Esophagus squamous epithelium (tissue), 4 donors: ENCODE results near the gene HS3ST3B1.

Source experiments
- POLR2A ChIP-seq, 4 donors: fragments of 450-650 bp; IDR thresholded peaks; one replicate each; pipeline ENCODE4 v1.6.1; 2017; ENCODE audit warnings: antibody characterized with exemption in 4 of 4, mild to moderate bottlenecking in 4 of 4, moderate library complexity in 3 of 4
- TF ChIP-seq, protein P1 (sequence below), 6 experiments: fragments of 450-650 bp in 4 of 6; fragments of 200-600 bp in 2 of 6; sonication (generic) in 2 of 6; IDR thresholded peaks; one replicate each; pipeline ENCODE4 v1.5.1; 2016 to 2019; ENCODE audit warnings: antibody characterized with exemption in 6 of 6, mild to moderate bottlenecking in 4 of 6, moderate library complexity in 4 of 6

DNA sequence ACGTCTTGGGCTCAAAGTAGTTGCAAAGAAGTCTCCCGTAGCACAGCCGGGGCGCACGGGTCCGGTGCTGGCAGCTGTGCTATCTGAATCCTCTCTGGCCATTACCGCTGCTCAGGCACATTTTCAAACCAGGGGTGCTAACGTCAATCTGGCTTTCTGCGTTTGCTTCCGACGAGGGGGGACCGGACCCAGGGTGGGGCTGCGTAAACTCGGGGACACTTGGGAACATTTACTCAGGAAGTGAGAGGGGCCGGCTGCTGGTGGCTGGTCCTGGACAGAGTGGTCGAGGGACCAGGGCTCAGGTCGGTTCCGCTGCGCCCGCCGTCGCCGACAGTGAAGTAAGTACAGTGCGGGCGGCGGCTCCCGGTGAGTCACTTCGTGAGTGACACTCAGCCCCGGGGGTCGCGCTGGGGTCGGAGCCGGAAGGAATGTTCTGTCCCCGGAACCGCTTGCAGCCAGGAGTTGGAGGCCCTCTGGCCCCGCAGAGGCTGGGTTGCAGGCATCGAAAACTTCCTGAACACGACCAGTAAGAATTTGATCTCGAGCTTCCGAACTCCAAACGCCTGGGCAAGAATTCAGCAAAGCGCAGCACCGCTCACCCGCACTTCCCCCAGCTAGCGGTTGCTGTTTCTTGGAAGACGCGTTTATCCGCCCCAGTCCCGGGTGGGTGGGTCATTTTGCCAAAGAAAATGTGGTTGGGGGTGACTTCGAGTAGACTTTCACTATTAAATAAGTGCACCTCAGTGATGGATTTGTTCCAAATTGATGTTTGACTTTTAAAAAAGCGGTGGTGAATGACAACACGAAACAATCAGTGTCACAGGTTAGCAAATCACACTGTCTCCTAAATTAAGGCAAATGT lies 1.4 kb upstream of the HS3ST3B1 start:
- TF ChIP-seq, protein P1, sequence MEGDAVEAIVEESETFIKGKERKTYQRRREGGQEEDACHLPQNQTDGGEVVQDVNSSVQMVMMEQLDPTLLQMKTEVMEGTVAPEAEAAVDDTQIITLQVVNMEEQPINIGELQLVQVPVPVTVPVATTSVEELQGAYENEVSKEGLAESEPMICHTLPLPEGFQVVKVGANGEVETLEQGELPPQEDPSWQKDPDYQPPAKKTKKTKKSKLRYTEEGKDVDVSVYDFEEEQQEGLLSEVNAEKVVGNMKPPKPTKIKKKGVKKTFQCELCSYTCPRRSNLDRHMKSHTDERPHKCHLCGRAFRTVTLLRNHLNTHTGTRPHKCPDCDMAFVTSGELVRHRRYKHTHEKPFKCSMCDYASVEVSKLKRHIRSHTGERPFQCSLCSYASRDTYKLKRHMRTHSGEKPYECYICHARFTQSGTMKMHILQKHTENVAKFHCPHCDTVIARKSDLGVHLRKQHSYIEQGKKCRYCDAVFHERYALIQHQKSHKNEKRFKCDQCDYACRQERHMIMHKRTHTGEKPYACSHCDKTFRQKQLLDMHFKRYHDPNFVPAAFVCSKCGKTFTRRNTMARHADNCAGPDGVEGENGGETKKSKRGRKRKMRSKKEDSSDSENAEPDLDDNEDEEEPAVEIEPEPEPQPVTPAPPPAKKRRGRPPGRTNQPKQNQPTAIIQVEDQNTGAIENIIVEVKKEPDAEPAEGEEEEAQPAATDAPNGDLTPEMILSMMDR (IDR thresholded peaks at IDR 0.05), result no peak
- TF ChIP-seq POLR2A (IDR thresholded peaks at IDR 0.05), result no peak
